ENCODE measurements around the gene PHF2.

The PHF2 gene

GRCh38 chr9:93678199-93679019, 102.0 kb downstream of the PHF2 start:
- DNase-seq (ENCODE audit: low spot score): no peak

- DNase-seq (ENCODE audit: low spot score): no peak
Measured at GRCh38 chr9:93679536-93680442, 103.4 kb downstream of the PHF2 start.

- DNase-seq (ENCODE audit: low spot score): no peak
Measured at GRCh38 chr9:93680443-93681268, 104.3 kb downstream of the PHF2 start.

DNA sequence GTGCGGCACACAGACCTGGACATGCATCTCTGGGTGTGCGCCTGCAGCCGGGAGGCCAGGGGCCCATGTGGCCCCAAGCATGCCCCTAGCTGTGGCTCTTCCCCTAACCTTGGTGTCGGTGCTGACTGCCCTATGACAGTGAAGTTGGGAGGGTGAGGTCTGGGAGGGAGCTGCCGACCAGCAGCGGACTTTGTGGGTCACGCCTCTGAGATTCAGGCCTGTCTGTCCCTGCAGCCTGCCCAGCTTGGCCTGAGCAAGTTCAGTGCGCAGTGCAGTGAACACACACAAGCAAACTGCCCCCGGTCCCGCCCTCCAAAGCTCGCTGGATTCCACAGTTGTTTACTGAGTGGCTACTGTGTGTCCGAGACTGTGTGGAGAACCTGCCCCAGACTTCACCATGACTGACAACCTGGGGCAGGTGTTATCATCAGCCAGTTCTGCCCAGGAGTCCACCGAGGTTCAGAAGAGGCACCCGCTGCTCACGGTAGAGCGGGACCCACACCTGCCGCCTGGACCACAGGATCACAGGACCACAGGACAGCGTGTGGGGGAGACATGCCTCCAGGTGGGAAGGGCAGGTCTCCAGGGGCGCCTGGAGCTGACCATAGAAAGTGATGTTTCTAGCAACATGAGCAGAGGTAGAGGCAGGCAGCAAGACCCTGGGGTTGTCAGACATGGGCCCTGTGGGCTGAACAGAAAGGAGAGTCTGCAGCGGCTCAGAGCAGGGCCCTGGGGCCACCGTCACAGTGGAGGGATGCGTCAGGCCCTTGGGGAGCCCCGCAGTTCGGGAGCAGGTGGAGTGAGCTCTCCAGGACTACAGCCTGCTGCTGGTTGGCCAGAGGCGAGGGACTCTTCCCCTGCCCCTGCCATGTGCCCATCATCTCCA, 105.1 kb downstream of the PHF2 start:
- DNase-seq (ENCODE audit: low spot score): no peak

GRCh38 chr9:93682155-93682968, 106.0 kb downstream of the PHF2 start:
- peak; percentile 54 for DNase-seq (ENCODE audit: low spot score)

GRCh38 chr9:93683331-93684134, 107.1 kb downstream of the PHF2 start:
- no peak for DNase-seq (ENCODE audit: low spot score)

DNA sequence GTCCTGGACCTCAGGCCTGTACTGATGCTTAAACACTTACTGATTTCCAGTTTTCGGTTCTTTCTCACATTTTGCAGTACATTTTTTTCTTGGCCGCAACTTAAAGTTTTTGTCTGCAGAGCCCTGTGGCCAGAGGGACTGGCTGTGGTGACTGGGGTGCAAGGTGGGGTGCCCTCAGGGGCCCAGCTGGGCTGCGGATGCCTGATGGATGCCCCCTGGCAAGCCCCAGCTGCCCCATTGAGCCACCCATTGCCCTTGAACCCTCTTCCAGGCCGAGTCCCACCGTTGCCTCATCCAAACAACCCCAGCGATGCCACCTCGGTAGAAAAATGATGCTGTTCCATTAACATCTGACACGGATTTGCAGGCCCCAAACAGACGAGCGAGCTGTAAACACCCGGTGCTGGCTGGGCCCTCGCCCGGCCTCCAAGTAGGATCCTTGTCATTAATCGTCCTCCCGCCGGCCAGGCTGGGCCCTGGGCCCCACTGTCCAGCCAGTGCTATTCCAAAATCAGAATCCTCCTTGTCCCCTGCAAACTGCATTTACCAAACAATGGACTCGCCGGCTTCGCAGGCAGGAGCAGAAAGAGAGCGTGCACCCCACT, 107.9 kb downstream of the PHF2 start:
- DNase-seq (ENCODE audit: low spot score): no peak

DNA sequence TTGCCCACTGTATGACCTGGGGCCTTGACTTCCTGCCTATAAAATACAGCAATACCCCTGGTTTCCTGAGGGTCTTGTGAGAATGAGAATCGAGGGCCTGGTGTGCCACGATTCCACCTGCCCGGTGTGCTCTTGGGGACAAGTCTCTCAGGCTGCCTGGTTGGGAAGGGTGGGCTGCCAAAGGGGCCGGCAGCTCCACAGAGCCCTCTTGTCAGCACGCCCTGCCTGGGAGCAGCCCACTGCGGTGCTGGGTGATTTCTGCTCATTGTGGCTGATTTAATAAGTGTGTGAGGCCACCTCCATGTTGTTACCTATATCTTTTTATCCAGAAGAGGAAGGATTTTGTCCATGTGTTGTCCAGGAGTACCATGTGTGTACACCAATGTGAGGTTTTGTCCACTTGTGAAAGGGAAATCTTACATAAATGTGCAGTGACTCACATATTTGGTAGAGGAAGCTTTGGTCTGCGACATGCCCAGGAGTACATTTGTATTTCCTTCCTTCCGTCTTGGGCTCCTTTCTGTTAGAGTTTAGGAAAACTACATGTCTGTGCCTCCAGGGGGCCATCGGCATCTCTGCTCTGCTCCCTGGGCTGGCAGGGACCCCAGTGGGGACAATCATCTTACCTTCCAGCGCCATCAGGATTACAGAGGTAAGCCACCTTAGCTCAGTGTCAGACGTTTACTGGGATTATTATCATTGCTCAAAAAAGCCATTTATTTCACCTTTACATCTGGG, 108.6 kb downstream of the PHF2 start:
- DNase-seq (ENCODE audit: low spot score): no peak

- no peak for DNase-seq (ENCODE audit: low spot score)
Measured at GRCh38 chr9:93686127-93686879, 109.9 kb downstream of the PHF2 start.

GRCh38 chr9:93686880-93687236, 110.5 kb downstream of the PHF2 start:
- no peak for DNase-seq (ENCODE audit: low spot score)

DNA sequence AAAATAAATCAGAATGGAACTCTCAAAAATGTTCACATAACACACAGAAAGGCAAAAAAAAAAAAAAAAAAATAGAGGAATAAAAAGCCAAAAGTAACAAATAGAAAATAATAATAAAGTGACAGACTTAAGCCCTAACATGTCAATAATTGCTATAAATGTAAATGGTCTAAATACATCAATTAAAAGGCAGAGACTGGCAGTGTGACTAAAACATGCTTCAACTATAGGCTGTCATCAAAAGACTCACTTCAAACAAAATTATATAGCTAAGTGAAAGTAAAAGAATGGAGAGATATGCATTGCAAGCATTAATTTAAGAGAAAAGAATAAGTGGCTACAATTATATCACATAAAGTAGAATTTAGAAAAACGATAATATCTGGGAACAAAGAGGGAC, 114.2 kb downstream of the PHF2 start:
- DNase-seq (ENCODE audit: low spot score): no peak

GRCh38 chr9:93693129-93693528, 116.7 kb downstream of the PHF2 start:
- DNase-seq (ENCODE audit: low spot score): no peak

DNA sequence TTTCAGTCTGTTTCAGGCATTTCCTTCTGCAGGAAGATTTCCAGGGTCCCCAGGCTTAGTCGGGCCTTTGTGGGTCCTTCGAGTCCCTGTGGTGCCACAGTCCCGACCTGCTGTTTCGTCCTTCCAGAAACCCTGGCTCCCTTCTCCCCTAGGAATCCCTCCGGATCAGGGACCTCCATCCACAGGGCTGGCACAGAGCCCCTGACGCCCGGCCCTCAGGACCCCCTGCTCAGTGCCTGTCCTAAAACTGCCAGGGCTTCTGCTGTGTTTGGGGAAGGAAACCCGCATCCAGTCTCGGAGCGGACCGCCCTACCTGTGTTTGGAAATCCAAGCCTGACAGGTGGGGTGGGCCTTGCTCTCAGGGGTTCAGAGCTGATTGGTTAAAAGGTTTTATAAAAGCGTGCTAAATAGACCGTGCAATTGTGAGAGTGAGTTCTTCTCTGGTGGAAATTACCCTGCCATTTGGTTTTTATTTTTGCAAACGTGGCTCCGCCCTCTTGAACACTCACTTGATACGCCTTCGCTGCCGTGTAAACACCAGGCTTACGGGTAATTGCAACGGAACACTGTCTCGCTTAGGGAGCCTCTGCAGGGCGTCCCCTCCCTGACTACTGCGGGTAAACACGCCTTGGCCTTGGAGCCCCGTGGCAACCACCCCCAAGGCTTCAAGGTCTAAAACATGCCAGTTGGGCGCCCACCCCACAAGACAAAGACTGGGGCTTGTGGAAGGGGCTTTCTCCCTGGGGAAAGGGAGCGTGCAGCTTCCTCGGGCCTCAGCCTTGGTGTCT, 121.2 kb downstream of the PHF2 start:
- DNase-seq (ENCODE audit: low spot score): no peak

- DNase-seq (ENCODE audit: low spot score): no peak
Measured at GRCh38 chr9:93698140-93698908, 121.9 kb downstream of the PHF2 start.

DNA sequence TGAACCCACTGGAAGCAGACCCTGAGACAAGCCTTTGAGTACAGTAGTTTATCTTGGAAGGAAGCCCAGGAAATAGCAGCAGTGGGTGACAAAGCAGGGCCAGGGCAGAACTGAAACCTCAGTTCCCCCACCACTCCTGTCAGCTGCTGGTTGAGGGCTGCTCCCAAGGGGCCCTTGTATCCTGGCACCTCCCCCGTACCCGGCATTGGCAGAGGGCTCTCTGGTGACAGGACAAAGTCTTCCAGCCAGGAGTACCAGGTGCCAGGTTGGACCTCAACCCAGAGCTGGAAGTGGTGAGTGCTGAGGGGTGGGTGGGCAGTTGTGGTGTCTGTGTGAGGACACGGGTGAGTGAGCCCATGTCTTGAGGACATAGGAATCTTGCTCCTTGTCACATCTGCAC, 123.3 kb downstream of the PHF2 start:
- DNase-seq (ENCODE audit: low spot score): no peak

Measured in CD4-positive, alpha-beta T cell treated with Interleukin-2 at 100 ng/mL for 4 hours (primary cell).